Vagina (tissue), 2 donors: Measurements from ENCODE around the gene AVPR2.

Experiments
- CTCF ChIP-seq, 3 experiments: fragments of 450-650 bp in 2 of 3; fragments of 200-600 bp in 1 of 3; sonication (generic) in 1 of 3; IDR thresholded peaks; one replicate each; pipeline ENCODE4 v1.5.1; 2017 to 2019; ENCODE audit warnings: antibody characterized with exemption in 3 of 3, mild to moderate bottlenecking in 2 of 3, moderate library complexity in 2 of 3
- POLR2A ChIP-seq, 2 donors: fragments of 450-650 bp; IDR thresholded peaks; one replicate each; pipeline ENCODE4 v1.6.1; 2017; ENCODE audit warnings: antibody characterized with exemption in 2 of 2, mild to moderate bottlenecking in 2 of 2, moderate library complexity in 2 of 2
- POLR2AphosphoS5 ChIP-seq, 2 donors: sonication (generic); formaldehyde crosslinking; IDR thresholded peaks; one replicate each; pipeline ENCODE4 v1.9.0; 2017; ENCODE audit warnings: antibody characterized with exemption in 2 of 2, mild to moderate bottlenecking in 2 of 2, low read depth in 1 of 2; ENCODE audit not compliant: insufficient read depth in 1 of 2

GRCh38 chrX:153880440-153880815, 24.0 kb upstream of the AVPR2 start:
- TF ChIP-seq CTCF (IDR thresholded peaks at IDR 0.05) (no peak), POLR2AphosphoS5 (IDR thresholded peaks at IDR 0.05; ENCODE audit: insufficient read depth in 1 of 2, low read depth in 1 of 2) (no peak), POLR2A (IDR thresholded peaks at IDR 0.05) (no peak)
